CD4-positive, alpha-beta T cell treated with Interleukin-17A for 1 hour (primary cell): ENCODE results near the gene PAFAH2.

Experiments used
- DNase-seq: peaks from one replicate; pipeline ENCODE4 v3.0.0-alpha.2; 2020

Gene PAFAH2

GRCh38 chr1:26029864-26030481 is 32.1 kb upstream of the PAFAH2 start:
- no peak for DNase-seq

DNA sequence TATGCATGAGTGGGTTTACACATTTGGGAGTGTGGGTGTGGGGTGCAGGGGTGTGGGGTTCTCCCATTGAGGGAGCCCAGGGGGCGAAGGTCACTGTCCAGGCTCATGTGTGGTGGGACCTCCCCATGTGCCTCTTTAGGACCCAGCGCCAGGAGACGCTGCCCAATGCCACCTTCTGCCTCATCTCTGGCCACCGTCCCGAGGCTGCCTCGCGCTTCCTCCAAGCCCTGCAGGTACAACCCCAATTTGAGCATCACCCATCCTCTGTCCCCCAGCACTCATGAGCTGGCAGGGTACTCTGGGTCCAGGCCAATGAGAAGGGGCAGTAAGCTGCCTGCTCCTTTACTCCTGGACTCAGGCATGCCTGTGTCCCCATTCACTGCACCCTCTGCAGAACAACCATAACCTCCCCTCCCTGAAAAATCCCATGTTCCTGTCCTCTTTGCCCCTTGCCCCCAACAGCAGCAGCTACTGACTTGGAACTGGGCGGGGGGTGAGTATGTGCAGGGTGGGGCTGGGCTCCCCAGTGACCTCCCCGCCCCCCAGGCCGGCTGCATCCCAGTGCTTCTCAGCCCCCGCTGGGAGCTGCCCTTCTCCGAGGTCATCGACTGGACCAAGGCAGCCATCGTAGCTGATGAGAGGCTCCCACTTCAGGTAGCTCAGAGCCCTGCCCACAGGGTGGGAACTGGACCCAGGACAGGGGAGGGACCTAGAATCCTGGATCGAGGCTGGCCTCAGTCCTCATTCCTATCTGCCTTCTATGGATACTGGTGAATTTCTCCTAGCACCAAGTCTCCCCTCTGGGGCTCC is 31.4 kb upstream of the PAFAH2 start:
- no peak for DNase-seq

- DNase-seq: no peak
Observed at GRCh38 chr1:26028490-26028980, 30.7 kb upstream of the PAFAH2 start.

GRCh38 chr1:26027716-26028489 is 30.0 kb upstream of the PAFAH2 start:
- DNase-seq: no peak

GRCh38 chr1:26025517-26025916 is 27.7 kb upstream of the PAFAH2 start:
- no peak for DNase-seq

- no peak for DNase-seq
Observed at GRCh38 chr1:26025060-26025459, 27.2 kb upstream of the PAFAH2 start.

GRCh38 chr1:26023826-26024225 is 26.0 kb upstream of the PAFAH2 start:
- DNase-seq: no peak

GRCh38 chr1:26023009-26023408 is 25.1 kb upstream of the PAFAH2 start:
- DNase-seq: no peak

- no peak for DNase-seq
Observed at GRCh38 chr1:26022404-26022779, 24.5 kb upstream of the PAFAH2 start.

DNA sequence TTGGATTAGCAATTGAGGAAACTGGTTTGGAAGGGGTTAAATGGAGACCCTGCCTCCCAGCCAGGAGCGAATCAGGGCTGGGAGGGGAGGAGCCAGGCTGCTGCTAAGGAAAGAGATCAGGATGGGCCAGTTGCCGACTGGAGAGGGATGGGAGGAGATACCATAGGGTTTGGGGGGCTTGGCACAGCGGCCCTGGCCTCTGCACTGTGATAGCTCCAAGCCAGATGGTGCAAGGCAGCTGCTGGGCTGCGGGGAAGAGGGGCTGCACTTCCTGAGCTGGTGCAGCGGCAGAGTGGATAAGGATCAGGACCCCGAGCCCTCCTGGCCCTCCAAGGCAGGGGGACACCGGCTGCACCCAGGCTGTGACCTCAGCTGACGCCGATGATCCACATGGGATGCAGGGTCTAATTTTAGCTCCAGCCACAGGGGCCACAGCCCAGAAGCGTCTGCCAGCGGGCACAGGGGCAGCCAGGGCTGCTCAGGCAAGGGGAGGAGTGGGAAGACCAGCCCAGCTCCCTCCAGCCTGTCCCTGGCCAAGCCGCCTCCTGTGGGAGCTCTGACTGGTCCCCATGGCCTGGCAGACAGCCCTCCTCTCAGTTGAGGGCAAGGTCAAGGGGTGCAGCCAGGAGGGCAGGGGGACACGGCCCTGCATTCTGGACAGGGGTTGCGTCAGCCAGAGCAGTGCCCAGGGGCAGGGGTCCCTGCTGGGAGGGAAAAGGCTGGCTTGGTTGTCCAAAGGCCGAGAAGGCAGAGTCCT is 24.0 kb upstream of the PAFAH2 start, which contains the start of gene EXTL1:
Gene EXTL1, plus strand, starts transcription at position 129 of the 757 bp plus-strand sequence. CDS start 872 bp downstream, outside the sequence.
- DNase-seq: no peak

- DNase-seq: no peak
Observed at GRCh38 chr1:26020941-26021646, 23.2 kb upstream of the PAFAH2 start.

DNA sequence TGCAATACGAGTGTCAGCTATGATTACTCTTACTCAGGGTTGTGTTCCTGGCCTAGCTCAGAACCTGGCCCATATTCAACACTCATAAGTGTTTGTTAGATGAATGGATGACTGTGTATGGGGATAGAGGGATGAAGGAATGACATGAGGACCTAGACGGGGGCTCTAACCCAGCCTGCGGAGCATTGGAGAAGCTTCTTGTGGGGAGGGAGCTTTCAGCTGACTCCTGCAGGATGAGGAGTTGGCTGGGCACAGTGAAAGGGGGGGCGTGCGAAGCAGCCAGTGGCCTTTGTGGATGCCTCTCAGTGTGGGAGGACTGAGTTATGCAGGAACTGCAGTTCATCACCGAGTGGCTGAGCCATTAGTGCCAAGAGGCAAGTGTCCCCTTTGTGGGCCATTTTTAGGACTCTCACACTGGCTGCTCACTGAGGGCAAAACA is 22.5 kb upstream of the PAFAH2 start:
- no peak for DNase-seq

DNA sequence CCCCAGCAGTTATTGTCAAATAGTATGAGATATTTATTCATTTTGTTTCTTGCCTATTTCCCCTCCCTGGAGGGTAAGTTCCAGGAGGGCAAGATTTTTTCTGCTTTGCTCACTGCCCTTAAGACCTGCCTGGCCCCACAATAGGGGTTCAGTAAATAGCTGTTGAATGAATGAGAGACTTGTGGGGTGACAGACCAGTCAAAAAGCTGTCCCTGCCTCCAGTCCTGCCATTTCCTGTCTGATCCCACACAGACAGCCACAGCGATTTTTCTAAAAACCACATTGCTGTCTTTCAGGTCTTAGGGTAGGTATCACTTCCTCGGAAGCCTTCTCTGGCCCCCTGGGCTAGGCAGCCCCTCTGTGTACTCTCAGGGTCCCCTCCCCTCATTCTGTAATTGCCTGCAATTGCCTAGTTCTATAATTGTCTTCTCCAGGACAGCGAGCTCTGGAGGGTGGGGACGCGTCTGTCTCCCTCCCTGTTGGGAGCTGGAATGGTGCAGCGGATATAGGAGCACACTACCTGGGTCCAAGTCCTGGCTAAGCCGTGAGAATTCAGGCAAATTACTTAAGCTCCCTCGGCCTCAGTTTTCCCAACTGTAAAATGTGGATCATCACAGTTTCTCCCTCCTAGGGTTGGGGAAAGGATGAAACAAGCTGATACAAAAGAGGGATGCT is 21.9 kb upstream of the PAFAH2 start:
- no peak for DNase-seq

DNA sequence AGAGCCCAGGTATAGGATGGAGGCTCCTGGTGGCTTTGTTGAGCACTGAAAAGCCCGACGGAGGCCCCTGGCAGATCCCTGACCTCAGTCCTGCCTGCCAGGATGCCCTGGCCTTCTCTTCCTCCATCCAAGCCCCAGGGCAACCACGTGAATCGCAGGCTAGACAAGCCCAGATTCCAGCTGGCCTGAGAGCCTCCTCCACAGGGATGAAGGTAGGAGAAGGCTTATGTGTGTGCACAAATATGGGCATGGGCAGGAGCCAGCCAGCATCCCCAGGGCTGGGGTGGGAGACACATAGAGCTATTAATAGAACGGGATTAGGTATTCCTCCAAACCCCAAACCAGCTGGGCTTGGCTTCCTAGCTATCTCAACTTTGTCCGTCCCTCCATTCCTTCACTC is 19.7 kb upstream of the PAFAH2 start:
- DNase-seq: no peak

- no peak for DNase-seq
Observed at GRCh38 chr1:26016953-26017545, 19.2 kb upstream of the PAFAH2 start.

DNA sequence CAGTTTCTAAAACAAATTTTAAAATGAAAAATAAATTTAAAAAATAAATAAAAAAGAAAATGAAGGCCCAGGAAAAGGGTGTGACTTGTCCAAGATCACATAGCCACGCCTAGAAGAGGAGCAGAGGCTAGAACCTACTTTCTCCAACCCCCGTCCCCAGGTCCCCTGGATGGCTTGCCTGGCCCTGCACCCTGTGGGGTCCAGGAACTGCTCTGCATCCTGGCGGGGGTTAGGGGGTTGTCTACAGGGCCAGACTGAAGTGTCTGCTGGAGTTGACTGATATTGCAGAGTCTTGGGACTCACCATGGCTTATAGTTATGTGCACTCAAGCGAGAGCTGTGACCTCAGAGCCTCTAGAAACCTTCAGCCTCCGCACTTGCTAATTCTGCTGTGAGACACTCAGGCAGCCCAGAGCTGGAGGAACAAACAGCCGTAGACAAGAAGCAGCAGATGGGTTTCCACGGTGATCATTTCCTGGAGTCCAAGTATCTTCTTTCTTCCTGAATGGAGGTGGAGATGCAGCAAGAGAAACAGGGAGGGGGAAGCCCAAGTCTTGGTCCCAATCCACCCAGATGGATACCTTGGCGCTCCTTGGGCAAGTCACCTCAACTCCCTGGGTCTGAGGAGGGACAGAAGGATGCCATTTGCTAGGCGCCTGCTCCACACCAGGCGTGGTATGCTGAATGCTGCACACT is 18.5 kb upstream of the PAFAH2 start:
- no peak for DNase-seq

GRCh38 chr1:26015358-26015757 is 17.5 kb upstream of the PAFAH2 start:
- DNase-seq: no peak

DNA sequence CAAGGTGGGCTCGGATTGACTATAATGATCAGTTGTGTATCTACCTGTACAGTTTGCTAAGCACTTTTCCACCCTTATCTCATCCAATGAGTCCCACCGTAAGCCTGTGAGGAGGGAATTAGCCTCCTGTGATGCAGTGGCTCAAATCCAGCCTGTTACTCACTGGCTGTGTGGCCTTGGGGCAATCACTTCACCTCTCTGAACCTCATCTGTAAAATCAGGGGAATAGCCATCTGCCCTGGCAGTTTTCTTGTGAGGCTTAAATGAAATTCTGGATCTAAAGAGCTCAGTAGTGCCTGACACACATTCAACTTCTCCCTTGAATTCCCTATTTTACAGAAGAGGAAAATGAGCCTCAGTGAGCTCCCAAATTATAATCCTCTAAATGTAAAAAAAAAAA is 16.3 kb upstream of the PAFAH2 start:
- no peak for DNase-seq

GRCh38 chr1:26012864-26013263 is 15.0 kb upstream of the PAFAH2 start:
- DNase-seq: no peak

DNA sequence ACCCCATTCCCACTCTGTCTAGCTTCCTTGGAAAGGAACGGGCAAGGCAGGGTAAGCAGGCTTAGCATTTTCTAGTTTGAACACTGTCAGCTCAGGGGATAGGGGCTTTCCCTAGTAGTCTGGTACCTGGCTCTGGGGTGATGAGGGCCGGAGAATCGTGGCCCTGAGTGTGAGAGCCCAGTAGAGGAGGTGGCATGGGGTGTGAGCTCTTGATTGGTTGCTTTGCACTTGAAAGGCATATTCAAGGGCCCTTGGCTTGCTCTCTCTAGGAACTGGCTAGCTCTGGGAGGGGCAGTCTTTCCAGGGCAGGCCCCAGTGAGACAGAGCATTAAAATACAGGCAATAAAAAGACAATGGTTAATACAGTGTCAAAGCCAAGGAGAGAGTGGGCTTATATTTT is 13.0 kb upstream of the PAFAH2 start:
- no peak for DNase-seq
